Right atrium auricular region (tissue), 2 donors: ENCODE results near the gene MT2A. TPM values are rescaled to one million over a fixed set of nuclear protein-coding genes. Genes with fewer than 3 reads are reported as not detected.
"Not testable (repeated sequence)": the region's sequence is repeated elsewhere in the genome, so short reads cannot be mapped to it uniquely, and the experiment has no call there.

ENCODE experiments used
- DNase-seq: peaks from one replicate; pipeline ENCODE4 v3.0.0-alpha.2; 2019; ENCODE audit warnings: low spot score
- H3K27ac ChIP-seq, 2 donors: fragments of 200-600 bp; sonication (generic); 1 replicate in 1 of 2; 2 replicates in 1 of 2; pipeline ENCODE4 v1.5.1; 2016 to 2019
- H3K27me3 ChIP-seq, 2 donors: fragments of 200-600 bp; sonication (generic); one replicate each; pipeline versions ENCODE4 v1.5.1 to v1.6.0; 2017 to 2019
- H3K36me3 ChIP-seq: fragments of 200-600 bp; sonication (generic); one replicate; pipeline ENCODE4 v1.5.1; 2016
- H3K4me1 ChIP-seq, 2 donors: fragments of 200-600 bp; sonication (generic); one replicate each; pipeline versions ENCODE4 v1.5.1 to v1.6.0; 2017 to 2019
- H3K4me3 ChIP-seq, 2 donors: fragments of 200-600 bp; sonication (generic); 1 replicate in 1 of 2; 2 replicates in 1 of 2; pipeline ENCODE4 v1.5.1; 2017 to 2019; ENCODE audit warnings: mild to moderate bottlenecking in 1 of 2, moderate library complexity in 1 of 2
- H3K9me3 ChIP-seq, 2 donors: fragments of 200-600 bp; sonication (generic); one replicate each; pipeline ENCODE4 v1.5.1; 2019
- total RNA-seq, 2 donors: library from RNA; depleted of rRNA; stranded (reverse); fragments of >200 nt; gene quantifications; one replicate each; pipeline ENCODE4 v1.1.0, GENCODE V29; 2016
- TF ChIP-seq, protein P1 (sequence below), 2 donors: fragments of 200-600 bp; sonication (generic); IDR thresholded peaks; one replicate each; pipeline ENCODE4 v1.5.1; 2019; ENCODE audit warnings: antibody characterized with exemption in 2 of 2

Gene MT2A
- total RNA-seq, 2 donors from 2014 or later = 33.3 to 118 TPM

- no peak for DNase-seq
- peak overlapping the region; percentile 80 to 86 for H3K27ac ChIP-seq
These were observed 8.3 kb downstream of the MT2A start for GRCh38 chr16:56616608-56617211.

DNA sequence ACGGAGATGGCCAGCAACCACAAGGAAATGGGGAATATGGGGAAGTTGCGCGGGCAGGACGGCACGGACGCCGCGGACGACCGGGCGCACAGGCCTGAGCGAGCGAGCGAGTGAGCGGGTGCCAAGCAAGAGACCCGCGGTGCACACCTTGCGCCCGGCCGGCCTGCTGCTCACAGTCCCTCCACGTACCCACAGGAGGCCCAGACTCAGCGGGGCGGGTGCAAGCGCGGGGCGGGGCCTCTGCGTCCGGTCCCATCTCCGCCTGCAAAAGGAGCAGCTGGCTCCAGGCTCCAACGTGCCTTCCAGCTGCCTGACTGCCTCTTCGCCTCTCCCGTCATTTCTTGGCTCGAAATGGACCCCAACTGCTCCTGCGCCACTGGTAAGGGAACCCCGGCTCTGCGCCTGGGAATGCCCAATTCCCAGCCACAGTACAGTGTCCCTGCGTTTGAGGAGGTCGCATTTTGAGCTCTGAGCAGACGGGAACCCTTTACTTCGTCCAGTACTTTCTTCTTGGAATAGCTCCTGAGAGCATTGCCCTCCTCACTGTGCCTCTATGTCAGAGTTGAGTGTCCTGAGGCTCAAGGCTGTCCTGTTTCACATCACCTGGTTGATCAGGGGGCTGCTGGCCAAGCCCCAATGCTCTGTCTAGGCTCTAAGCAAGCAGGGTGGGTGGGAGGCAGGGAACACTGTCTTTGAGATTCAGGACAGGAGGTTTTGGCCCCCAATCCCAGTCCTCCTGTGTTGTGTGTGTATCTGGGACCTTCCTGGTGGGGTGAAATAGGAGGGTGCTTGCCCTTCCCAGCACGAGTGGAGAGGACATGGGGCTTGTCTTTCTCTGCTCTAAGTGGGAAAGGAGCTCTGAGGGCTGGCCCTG lies 9.1 kb downstream of the MT2A start:
- no peaks in the 10 kb centered on the region for H3K27me3 ChIP-seq
- H3K9me3 ChIP-seq = no peaks in the 10 kb centered on the region
- H3K4me1 ChIP-seq = peaks cover 0 to 35% of the 10 kb centered on the region in 2 donors
- TF ChIP-seq, protein P1, sequence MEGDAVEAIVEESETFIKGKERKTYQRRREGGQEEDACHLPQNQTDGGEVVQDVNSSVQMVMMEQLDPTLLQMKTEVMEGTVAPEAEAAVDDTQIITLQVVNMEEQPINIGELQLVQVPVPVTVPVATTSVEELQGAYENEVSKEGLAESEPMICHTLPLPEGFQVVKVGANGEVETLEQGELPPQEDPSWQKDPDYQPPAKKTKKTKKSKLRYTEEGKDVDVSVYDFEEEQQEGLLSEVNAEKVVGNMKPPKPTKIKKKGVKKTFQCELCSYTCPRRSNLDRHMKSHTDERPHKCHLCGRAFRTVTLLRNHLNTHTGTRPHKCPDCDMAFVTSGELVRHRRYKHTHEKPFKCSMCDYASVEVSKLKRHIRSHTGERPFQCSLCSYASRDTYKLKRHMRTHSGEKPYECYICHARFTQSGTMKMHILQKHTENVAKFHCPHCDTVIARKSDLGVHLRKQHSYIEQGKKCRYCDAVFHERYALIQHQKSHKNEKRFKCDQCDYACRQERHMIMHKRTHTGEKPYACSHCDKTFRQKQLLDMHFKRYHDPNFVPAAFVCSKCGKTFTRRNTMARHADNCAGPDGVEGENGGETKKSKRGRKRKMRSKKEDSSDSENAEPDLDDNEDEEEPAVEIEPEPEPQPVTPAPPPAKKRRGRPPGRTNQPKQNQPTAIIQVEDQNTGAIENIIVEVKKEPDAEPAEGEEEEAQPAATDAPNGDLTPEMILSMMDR (IDR thresholded peaks at IDR 0.05) = peak in 1 of 2 donors; percentile 15
- H3K27ac ChIP-seq = peak overlapping the region; percentile 80 to 86
- DNase-seq = peak; percentile 84
- no peaks in the 10 kb centered on the region for H3K36me3 ChIP-seq
- peak overlapping the region; percentile 25 to 52 for H3K4me3 ChIP-seq

More at GRCh38 chr16:56616608-56617211, 8.3 kb downstream of the MT2A start:
- Histone ChIP-seq H3K9me3 (no peaks in the 10 kb centered on the region), H3K36me3 (no peaks in the 10 kb centered on the region), H3K4me3 (peak overlapping the region; percentile 25 to 52), H3K27me3 (no peaks in the 10 kb centered on the region), H3K4me1 (peaks cover 0 to 35% of the 10 kb centered on the region in 2 donors)
- TF ChIP-seq, protein P1 (IDR thresholded peaks at IDR 0.05) = no peak

DNA sequence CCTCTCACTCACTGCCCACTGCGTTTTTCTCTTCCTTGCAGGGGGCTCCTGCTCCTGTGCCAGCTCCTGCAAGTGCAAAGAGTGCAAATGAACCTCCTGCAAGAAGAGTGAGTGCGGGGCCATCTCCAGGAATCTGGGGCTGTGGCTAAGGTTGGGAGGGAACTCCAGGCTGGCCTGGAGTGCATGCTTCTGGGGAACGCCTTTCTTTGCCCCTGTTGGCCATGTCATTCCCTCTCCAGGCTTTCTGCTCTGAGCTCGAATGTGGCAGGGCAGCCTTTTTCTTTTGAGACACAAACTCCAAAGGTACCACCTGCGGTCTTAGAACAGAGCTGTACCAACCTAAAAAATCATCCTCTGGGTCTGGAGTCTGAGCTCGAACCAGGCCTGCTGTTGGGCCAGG lies 9.8 kb downstream of the MT2A start:
- Histone ChIP-seq H3K4me3 (peak overlapping the region; percentile 25 to 52), H3K4me1 (peaks cover 0 to 35% of the 10 kb centered on the region in 2 donors), H3K9me3 (no peaks in the 10 kb centered on the region), H3K27ac (peak overlapping the region; percentile 80 to 86), H3K36me3 (no peaks in the 10 kb centered on the region), H3K27me3 (no peaks in the 10 kb centered on the region)
- DNase-seq = no peak
- TF ChIP-seq, protein P1 (IDR thresholded peaks at IDR 0.05) = no peak

DNA sequence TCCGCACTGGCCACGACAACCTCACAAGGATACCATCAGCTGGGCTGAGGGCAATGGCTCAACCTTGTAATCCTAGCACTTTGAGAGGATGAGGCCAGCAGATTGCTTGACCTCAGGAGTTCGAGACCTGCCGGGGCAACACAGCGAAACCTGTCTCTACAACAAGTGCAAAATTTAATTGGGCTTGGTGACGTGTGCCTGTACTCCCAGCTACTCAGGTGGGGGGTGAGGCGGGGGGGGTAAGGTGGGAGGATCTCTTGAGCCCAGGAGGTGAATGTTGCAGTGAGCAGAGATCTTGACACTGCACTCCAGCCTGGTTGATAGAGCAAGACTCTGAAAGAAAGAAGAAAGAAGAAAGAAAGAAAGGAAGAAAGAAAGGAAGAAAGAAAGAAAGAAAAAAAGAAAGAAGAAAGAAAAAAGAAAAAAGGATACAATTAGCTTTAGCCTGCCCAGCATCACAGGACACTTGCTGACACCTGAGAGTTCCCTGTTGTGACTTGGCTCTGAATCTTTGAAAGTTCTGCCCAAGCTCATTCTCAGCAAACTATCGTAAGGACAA lies 12.0 kb downstream of the MT2A start:
- H3K27ac ChIP-seq = peak overlapping the region; percentile 4 to 86
- TF ChIP-seq, protein P1 (IDR thresholded peaks at IDR 0.05) = no peak
- DNase-seq = no peak
- no peaks in the 10 kb centered on the region for H3K27me3 ChIP-seq
- H3K4me1 ChIP-seq = peaks cover 0 to 40% of the 10 kb centered on the region in 2 donors
- no peaks in the 10 kb centered on the region for H3K9me3 ChIP-seq
- no peaks in the 10 kb centered on the region for H3K36me3 ChIP-seq
- no peak overlapping the region for H3K4me3 ChIP-seq

DNA sequence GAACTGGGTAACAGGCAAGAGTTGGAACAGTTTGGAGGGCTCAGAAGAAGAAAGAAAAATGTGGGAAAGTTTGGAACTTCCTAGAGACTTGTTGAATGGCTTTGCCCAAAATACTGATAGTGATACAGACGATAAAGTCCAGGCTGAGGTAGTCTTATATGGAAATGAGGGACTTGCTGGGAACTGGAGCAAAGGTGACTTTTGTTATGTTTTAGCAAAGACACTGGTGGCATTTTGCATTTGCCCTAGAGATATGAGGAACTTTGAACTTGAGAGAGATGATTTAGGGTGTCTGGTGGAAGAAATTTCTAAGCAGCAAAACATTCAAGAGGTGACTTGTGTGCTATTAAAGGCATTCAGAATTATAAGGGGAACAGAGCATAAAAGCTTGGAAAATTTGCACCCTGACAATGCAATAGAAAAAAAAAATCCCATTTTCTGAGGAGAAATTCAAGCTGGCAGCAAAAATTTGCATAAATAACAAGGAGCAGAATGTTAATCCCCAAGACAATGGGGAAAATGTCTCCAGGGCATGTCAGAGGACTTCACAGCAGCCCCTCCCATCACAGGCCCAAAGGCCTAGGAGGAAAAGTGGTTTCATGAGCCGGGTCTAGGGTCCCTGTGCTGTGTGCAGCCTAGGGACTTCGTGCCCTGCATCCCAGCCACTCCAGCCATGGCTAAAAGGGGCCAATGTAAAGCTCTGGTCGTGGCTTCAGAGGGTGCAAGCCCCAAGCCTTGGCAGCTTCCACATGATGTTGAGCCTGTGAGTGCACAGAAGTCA lies 13.5 kb downstream of the MT2A start:
- H3K36me3 ChIP-seq, DNase-seq, H3K27me3 ChIP-seq, H3K9me3 ChIP-seq, H3K4me3 ChIP-seq: not testable (repeated sequence)
- Histone ChIP-seq H3K4me1 (peaks cover 0 to 46% of the 10 kb centered on the region in 2 donors), H3K27ac (peak overlapping the region; percentile 55 to 86)

DNA sequence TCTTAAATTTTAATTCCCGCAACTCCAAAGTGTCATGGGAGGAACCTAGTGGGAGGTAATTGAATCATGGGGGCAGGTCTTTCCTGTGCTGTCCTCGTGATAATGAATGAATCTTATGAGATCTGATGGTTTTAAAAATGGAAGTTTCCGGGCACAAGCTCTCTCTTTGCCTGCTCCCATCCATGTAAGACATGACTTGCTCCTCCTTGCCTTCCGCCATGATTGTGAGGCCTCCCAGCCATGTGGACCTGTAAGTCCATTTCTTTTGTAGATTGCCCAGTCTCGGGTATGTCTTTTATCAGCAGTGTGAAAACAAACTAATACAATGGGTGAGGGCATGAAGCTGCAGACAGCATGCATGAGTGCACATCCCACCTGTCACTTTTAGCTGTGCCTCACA lies 14.8 kb downstream of the MT2A start:
- Histone ChIP-seq H3K4me1 (peaks cover 0 to 40% of the 10 kb centered on the region in 2 donors), H3K27ac (peak overlapping the region in 1 of 2 donors; percentile 55)
- H3K27me3 ChIP-seq, H3K36me3 ChIP-seq, H3K4me3 ChIP-seq, H3K9me3 ChIP-seq, DNase-seq: not testable (repeated sequence)
